Endothelial cell of umbilical vein (primary cell): ENCODE results near the gene ADAM17. TPM values are rescaled to one million over a fixed set of nuclear protein-coding genes. Genes with fewer than 3 reads are reported as not detected.

ENCODE experiments used
- BruUV-seq: library from RNA; stranded (reverse); fragments of 400-500 nt; replicated peaks from 2 replicates; lab custom pipeline; 2021; lab: Mats Ljungman, UMichigan
- CTCF ChIA-PET: fragments of 300-600, 350-600 bp; sonication (Branson Sonifier 250); formaldehyde crosslinking; loops from one replicate; lab custom pipeline; 2021; ENCODE audit warnings: antibody characterized with exemption, inconsistent platforms; lab: Charles Lee
- POLR2A ChIA-PET: fragments of 300-600, 350-600 bp; sonication (Branson Sonifier 250); formaldehyde crosslinking; loops from one replicate; lab custom pipeline; 2021; ENCODE audit warnings: antibody characterized with exemption, inconsistent platforms; lab: Charles Lee
- DNase-seq: peaks from one replicate; pipeline ENCODE4 v3.0.0-alpha.2; 2011; ENCODE audit warnings: low read depth, low spot score
- FAIRE-seq: peaks from 2 replicates; lab custom pipeline; 2011; peaks lifted over from hg19 to GRCh38; lab: Jason Lieb, UNC
- H2AFZ ChIP-seq: 2 replicates; pipeline ENCODE4 v1.6.0; 2012; ENCODE audit warnings: low read depth, low read length, control low read depth, inconsistent platforms
- H3K27ac ChIP-seq: 2 replicates; pipeline ENCODE4 v1.5.1; 2011; ENCODE audit warnings: low read depth, mild to moderate bottlenecking, control low read depth, low read length, moderate library complexity; ENCODE audit not compliant: insufficient read depth
- H3K27me3 ChIP-seq, 2 experiments: 2 replicates each; pipeline versions ENCODE4 v1.6.0 to v1.6.1; 2011; ENCODE audit warnings: low read length in 2 of 2, mixed read lengths in 1 of 2; ENCODE audit not compliant: control insufficient read depth in 2 of 2, insufficient read depth in 2 of 2
- H3K36me3 ChIP-seq, 2 experiments: 2 replicates in 1 of 2; 3 replicates in 1 of 2; pipeline ENCODE4 v1.5.1; 2011; ENCODE audit warnings: low read length in 2 of 2, mild to moderate bottlenecking in 1 of 2, moderate library complexity in 1 of 2; ENCODE audit not compliant: control insufficient read depth in 2 of 2, insufficient read depth in 2 of 2; ENCODE audit errors: extremely low read depth in 1 of 2
- H3K4me1 ChIP-seq: 3 replicates; pipeline ENCODE4 v1.5.1; 2011; ENCODE audit warnings: mild to moderate bottlenecking, low read length; ENCODE audit not compliant: control insufficient read depth, insufficient read depth; ENCODE audit errors: extremely low read depth
- H3K4me2 ChIP-seq: 2 replicates; pipeline ENCODE4 v1.6.1; 2011; ENCODE audit warnings: low read length, control low read depth, mixed read lengths; ENCODE audit not compliant: insufficient read depth
- H3K4me3 ChIP-seq, 3 experiments: fragments of 200-600 bp in 1 of 3; sonication (generic), shearing (Covaris generic) in 1 of 3; replicated peaks in 1 of 3; 2 replicates each; pipeline ENCODE4 v1.5.1; 2011 to 2016; ENCODE audit warnings: control low read depth in 3 of 3, low read length in 3 of 3, mild to moderate bottlenecking in 2 of 3, inconsistent platforms in 1 of 3, low read depth in 1 of 3, moderate library complexity in 1 of 3; ENCODE audit not compliant: insufficient read depth in 1 of 3
- H3K79me2 ChIP-seq: 2 replicates; pipeline ENCODE4 v1.6.0; 2012; ENCODE audit warnings: low read length, inconsistent platforms; ENCODE audit not compliant: control insufficient read depth, insufficient read depth
- H3K9ac ChIP-seq: replicated peaks from 2 replicates; pipeline ENCODE3; 2011; ENCODE audit warnings: low read length, control low read depth; ENCODE audit not compliant: insufficient read depth; ENCODE audit errors: extremely low read depth
- H3K9me1 ChIP-seq: replicated peaks from 3 replicates; pipeline ENCODE4 v1.6.0; 2011; ENCODE audit warnings: mild to moderate bottlenecking, low read length; ENCODE audit not compliant: control insufficient read depth, insufficient read depth; ENCODE audit errors: extremely low read depth
- H3K9me3 ChIP-seq: replicated peaks from 2 replicates; pipeline ENCODE4 v1.5.1; 2012; ENCODE audit warnings: low read length, inconsistent platforms; ENCODE audit not compliant: control insufficient read depth, insufficient read depth
- H4K20me1 ChIP-seq: replicated peaks from 2 replicates; pipeline ENCODE3; 2011; ENCODE audit warnings: mild to moderate bottlenecking, low read length; ENCODE audit not compliant: control insufficient read depth, insufficient read depth; ENCODE audit errors: extremely low read depth
- EZH2 ChIP-seq: IDR thresholded peaks from 2 replicates; pipeline ENCODE4 v1.6.1; 2012; ENCODE audit warnings: borderline replicate concordance, low read depth, mild to moderate bottlenecking, moderate library complexity, low read length, inconsistent platforms; ENCODE audit not compliant: severe bottlenecking
- FOS ChIP-seq: IDR thresholded peaks from 2 replicates; pipeline ENCODE4 v1.6.1; 2011; ENCODE audit warnings: mild to moderate bottlenecking, low read length, moderate library complexity, borderline replicate concordance; ENCODE audit not compliant: insufficient read depth
- GATA2 ChIP-seq: IDR thresholded peaks from 2 replicates; pipeline ENCODE4 v1.7.0; 2011; ENCODE audit warnings: low read depth, mild to moderate bottlenecking, moderate library complexity, mixed read lengths, low read length; ENCODE audit not compliant: insufficient read length, insufficient read depth
- JUN ChIP-seq: IDR thresholded peaks from 2 replicates; pipeline ENCODE4 v1.6.1; 2011; ENCODE audit warnings: borderline replicate concordance, low read depth; ENCODE audit not compliant: insufficient read length, insufficient read depth
- MYC ChIP-seq: IDR thresholded peaks from one replicate; pipeline ENCODE4 v1.6.1; 2011; ENCODE audit warnings: mild to moderate bottlenecking, low read depth, low read length
- POLR2A ChIP-seq: IDR thresholded peaks from 2 replicates; pipeline ENCODE4 v1.6.1; 2012; ENCODE audit warnings: low read depth, mild to moderate bottlenecking, control low read depth, low read length
- POLR2AphosphoS5 ChIP-seq: IDR thresholded peaks from 2 replicates; pipeline ENCODE4 v1.6.1; 2012; ENCODE audit warnings: low read depth, mild to moderate bottlenecking, control low read depth, low read length, moderate library complexity; ENCODE audit not compliant: insufficient read depth
- dilution Hi-C: fragments of 300-500 bp; cut with MboI; formaldehyde crosslinking; loops from one replicate; pipeline ENCODE4 v1.15.0; 2019; ENCODE audit warnings: low sequenced_read_pairs; ENCODE audit not compliant: extremely low pct_ligation_motif_present
- intact Hi-C: fragments of 100-400 bp; cut with micrococcal nuclease; formaldehyde crosslinking; loops from one replicate; pipeline ENCODE4 v1.10.0; 2022
- polyA plus RNA-seq, 4 experiments: library from polyadenylated mRNA; depleted of rRNA in 3 of 4; stranded (reverse) in 3 of 4; unstranded in 1 of 4; fragments of >200 nt; gene quantifications; 2 replicates each; pipeline versions ENCODE4 v1.2.1 to v1.2.3, GENCODE V29; 2011 to 2012; ENCODE audit warnings: missing spikeins in 1 of 4
- total RNA-seq: library from RNA; stranded (reverse); gene quantifications from 2 replicates; pipeline ENCODE4 v1.2.3, GENCODE V29; 2021
- TF ChIP-seq, protein P1 (sequence below), 2 donors: IDR thresholded peaks; 1 replicate in 1 of 2; 2 replicates in 1 of 2; pipeline ENCODE4 v1.5.1; 2011; ENCODE audit warnings: low read length in 2 of 2, mild to moderate bottlenecking in 2 of 2, moderate library complexity in 2 of 2, control low read depth in 1 of 2, inconsistent platforms in 1 of 2, low read depth in 1 of 2; ENCODE audit not compliant: insufficient read depth in 1 of 2; ENCODE audit errors: extremely low read depth in 1 of 2
- TF ChIP-seq, protein P2 (sequence below): IDR thresholded peaks from 2 replicates; pipeline ENCODE4 v1.6.1; 2011; ENCODE audit not compliant: insufficient read depth, insufficient read length

The ADAM17 gene
- total and polyA plus RNA-seq, 2 donors (not counting 3 experiments of a cell fraction or from before 2014, with no cell fraction given): 10.6 to 57.1 TPM

DNA sequence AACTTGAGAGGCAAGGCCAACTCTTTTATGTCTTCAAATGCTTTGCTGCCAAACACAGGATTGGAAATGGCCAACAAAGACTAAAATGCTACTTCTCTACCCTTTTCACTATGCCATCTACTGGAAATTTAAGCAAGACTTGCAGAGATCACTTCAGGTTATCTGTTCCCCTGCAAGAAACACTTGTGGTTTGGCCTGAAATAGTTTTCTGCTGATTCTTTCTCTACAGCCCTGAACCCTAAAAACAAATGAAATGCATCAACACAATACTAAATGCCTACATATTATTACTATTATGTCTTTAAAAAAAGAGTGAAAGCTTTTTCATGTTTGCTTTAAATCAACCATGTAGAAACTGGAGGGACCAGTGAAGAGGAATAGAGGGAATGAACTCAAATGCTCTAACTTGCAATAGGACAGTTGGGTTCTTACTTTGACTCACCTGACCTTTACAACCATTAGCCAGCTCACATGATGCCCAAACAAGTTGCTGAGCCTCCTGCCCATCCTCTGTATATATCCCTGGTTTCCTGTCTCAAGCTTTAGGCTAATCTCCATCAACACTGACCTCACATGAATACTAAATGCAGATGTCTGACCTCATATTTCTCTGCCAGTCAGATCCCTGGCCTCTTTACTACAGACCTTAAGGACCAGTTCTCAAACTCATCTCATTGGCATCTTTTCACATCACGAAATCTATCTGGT lies 17.5 kb upstream of the ADAM17 start:
- no peaks in the 10 kb centered on the region for H3K9me3 ChIP-seq
- no peak overlapping the region for H3K9ac ChIP-seq
- no peak for DNase-seq
- no peak overlapping the region for H3K4me3 ChIP-seq
- H3K27me3 ChIP-seq: no peaks in the 10 kb centered on the region
- TF ChIP-seq MYC: no peak
- no peaks in the 10 kb centered on the region for H3K9me1 ChIP-seq
- H2AFZ ChIP-seq: no peak overlapping the region
- no peaks in the 10 kb centered on the region for H3K36me3 ChIP-seq
- no peak for FAIRE-seq
- H4K20me1 ChIP-seq: no peaks in the 10 kb centered on the region
- intact Hi-C loops (no loop called here), dilution Hi-C loops (no loop called here)
- peaks cover 10% of the 10 kb centered on the region for H3K4me1 ChIP-seq
- H3K79me2 ChIP-seq: no peaks in the 10 kb centered on the region
- BruUV-seq: no TSS peak
- H3K4me2 ChIP-seq: no peak overlapping the region
- CTCF ChIA-PET: interaction anchor here (1.2 kb wide), 1 partner anchor 8 kb away, joined by 4 read pairs; no protein-coding TSS in a partner anchor
- POLR2A ChIA-PET: no interaction called here
- no peak overlapping the region for H3K27ac ChIP-seq

DNA sequence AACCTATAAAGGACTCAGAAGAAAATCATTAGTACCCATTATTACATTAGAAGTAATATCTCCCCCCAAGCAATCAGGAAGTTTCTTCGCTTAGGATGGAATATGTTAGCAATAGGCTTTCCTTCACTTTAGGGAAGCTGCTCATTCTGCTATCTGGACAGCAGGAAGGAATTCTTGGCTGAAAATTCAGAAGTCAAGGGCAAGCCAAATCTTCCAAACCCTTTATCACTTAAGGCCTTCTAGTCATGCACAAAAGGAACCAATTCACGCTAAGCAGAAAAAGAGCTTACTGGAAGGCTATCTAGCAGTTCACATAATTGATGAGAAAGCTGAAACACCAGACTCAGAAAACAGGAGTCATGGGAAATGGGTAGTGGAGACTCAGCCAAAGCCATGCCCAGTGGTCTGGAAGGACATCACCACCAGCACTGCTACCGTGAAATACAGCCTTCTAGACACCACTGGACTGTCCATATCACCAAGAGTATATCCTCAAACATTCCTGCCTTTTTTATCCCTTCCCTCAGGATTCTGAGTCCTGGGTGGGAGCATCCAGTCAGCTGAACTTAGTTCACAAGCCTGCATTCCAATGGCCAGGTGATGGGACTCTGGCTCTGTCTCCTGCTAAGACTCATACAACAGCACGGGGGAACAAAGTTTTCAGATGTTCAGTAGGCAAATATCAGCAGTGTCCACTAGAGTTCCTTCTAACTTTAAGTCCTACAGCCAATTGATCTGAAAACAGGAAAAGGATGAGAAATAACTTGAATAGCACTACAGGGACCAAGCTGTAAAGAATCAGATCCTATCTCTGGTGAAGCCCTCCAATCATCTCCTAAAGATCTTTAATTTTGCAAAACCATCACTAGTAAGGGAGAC lies 14.8 kb upstream of the ADAM17 start:
- no TSS peak for BruUV-seq
- no peak for FAIRE-seq
- TF ChIP-seq POLR2A (no peak), MYC (no peak), POLR2AphosphoS5 (no peak), GATA2 (no peak), JUN (no peak), EZH2 (no peak), FOS (no peak)
- TF ChIP-seq, protein P1, sequence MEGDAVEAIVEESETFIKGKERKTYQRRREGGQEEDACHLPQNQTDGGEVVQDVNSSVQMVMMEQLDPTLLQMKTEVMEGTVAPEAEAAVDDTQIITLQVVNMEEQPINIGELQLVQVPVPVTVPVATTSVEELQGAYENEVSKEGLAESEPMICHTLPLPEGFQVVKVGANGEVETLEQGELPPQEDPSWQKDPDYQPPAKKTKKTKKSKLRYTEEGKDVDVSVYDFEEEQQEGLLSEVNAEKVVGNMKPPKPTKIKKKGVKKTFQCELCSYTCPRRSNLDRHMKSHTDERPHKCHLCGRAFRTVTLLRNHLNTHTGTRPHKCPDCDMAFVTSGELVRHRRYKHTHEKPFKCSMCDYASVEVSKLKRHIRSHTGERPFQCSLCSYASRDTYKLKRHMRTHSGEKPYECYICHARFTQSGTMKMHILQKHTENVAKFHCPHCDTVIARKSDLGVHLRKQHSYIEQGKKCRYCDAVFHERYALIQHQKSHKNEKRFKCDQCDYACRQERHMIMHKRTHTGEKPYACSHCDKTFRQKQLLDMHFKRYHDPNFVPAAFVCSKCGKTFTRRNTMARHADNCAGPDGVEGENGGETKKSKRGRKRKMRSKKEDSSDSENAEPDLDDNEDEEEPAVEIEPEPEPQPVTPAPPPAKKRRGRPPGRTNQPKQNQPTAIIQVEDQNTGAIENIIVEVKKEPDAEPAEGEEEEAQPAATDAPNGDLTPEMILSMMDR (IDR thresholded peaks at IDR 0.05; ENCODE audit: extremely low read depth in 1 of 2, insufficient read depth in 1 of 2, low read depth in 1 of 2, low read length in 2 of 2): no peak
- TF ChIP-seq, protein P2, sequence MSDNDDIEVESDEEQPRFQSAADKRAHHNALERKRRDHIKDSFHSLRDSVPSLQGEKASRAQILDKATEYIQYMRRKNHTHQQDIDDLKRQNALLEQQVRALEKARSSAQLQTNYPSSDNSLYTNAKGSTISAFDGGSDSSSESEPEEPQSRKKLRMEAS: no peak
- POLR2A ChIA-PET: no interaction called here
- no peak overlapping the region for H2AFZ ChIP-seq
- no peaks in the 10 kb centered on the region for H3K9me1 ChIP-seq
- no peaks in the 10 kb centered on the region for H4K20me1 ChIP-seq
- no peaks in the 10 kb centered on the region for H3K79me2 ChIP-seq
- no peak overlapping the region for H3K9ac ChIP-seq
- H3K27ac ChIP-seq: no peak overlapping the region
- H3K4me3 ChIP-seq: no peak overlapping the region
- H3K4me2 ChIP-seq: no peak overlapping the region
- dilution Hi-C loops (no loop called here), intact Hi-C loops (no loop called here)
- no peaks in the 10 kb centered on the region for H3K27me3 ChIP-seq
- CTCF ChIA-PET: interaction anchor here (0.6 to 1.9 kb wide), 6 partner anchors 12 to 229 kb away, joined by 3 to 7 read pairs (median 4); no protein-coding TSS in a partner anchor
- no peak for DNase-seq
- H3K36me3 ChIP-seq: no peaks in the 10 kb centered on the region
- peaks cover 15% of the 10 kb centered on the region for H3K4me1 ChIP-seq
- H3K9me3 ChIP-seq: no peaks in the 10 kb centered on the region
